ENCODE measurements around the gene RRP1B. TPM values are rescaled to one million over a fixed set of nuclear protein-coding genes. Genes with fewer than 3 reads are reported as not detected.

RRP1B gene
- total RNA-seq, 1 experiment from 2014 or later = 55.9 TPM

- Histone ChIP-seq H3K27me3 (ENCODE audit: insufficient read depth, low read length) (no peaks in the 10 kb centered on the region), H3K27ac (ENCODE audit: low read depth, low read length) (0 out of 2 replicates have a peak overlapping the region, but pooled peaks have one; percentile 72), H3K4me1 (ENCODE audit: control insufficient read depth in 1 of 2, insufficient read depth in 2 of 2, low read length in 2 of 2) (peaks cover 37 to 71% of the 10 kb centered on the region in 2 experiments), H3K36me3 (ENCODE audit: control insufficient read depth in 1 of 2, insufficient read depth in 2 of 2, low read length in 2 of 2) (peaks cover 3 to 22% of the 10 kb centered on the region in 2 experiments; a peak in 1 of 4 replicates), H3K4me3 (replicated peaks in 1 of 2; ENCODE audit: low read depth in 1 of 2, low read length in 2 of 2) (0 out of 4 replicates have a peak overlapping the region, but pooled peaks of 1 of the 2 experiments have one; percentile 99), H3K79me2 (ENCODE audit: insufficient read depth, low read length) (peaks cover 69% of the 10 kb centered on the region), H3K9me3 (ENCODE audit: control insufficient read depth in 1 of 2, insufficient read depth in 1 of 2, low read depth in 1 of 2, low read length in 2 of 2) (no peaks in the 10 kb centered on the region), H3K9ac (ENCODE audit: low read length) (peak overlapping the region; percentile 99; the same call in 1 of the 2 replicates), H2AFZ (ENCODE audit: low read depth, low read length, poor library complexity, severe bottlenecking) (no peak overlapping the region), H4K20me1 (ENCODE audit: insufficient read depth) (peaks cover 5% of the 10 kb centered on the region; the same call in 1 of the 2 replicates), H3K4me2 (ENCODE audit: low read length) (peak overlapping the region; percentile 99), H3K9me2 (ENCODE audit: insufficient read depth) (no peaks in the 10 kb centered on the region)
- RAD21 ChIA-PET (ENCODE audit: low non-redundant PET in 1 of 2, low total read pairs in 2 of 2, uncharacterized antibody in 2 of 2, unreplicated experiment in 2 of 2) = no interaction called here
- no peak for TF ChIP-seq MAX (IDR thresholded peaks at IDR 0.05)
- TF ChIP-seq RAD21 (IDR thresholded peaks at IDR 0.05; ENCODE audit: low read depth) = no peak
- TF ChIP-seq EZH2 (IDR thresholded peaks at IDR 0.05) = no peak
- no peak for TF ChIP-seq FOSL1 (IDR thresholded peaks at IDR 0.05; ENCODE audit: low read depth)
- no peak for TF ChIP-seq POLR2AphosphoS5 (IDR thresholded peaks at IDR 0.05; ENCODE audit: low read depth, low read length)
- no peak for TF ChIP-seq CBX3 (IDR thresholded peaks at IDR 0.05; ENCODE audit: low read depth)
- TF ChIP-seq CEBPB (IDR thresholded peaks at IDR 0.05; ENCODE audit: low read depth) = no peak
- no peak for TF ChIP-seq EGR1 (IDR thresholded peaks at IDR 0.05; ENCODE audit: low read depth)
- no peak for ATAC-seq
- BruUV-seq (replicated peaks) = no TSS peak
- intact Hi-C loops (cut with micrococcal nuclease) = no loop called here
- POLR2A ChIA-PET = no interaction called here
- DNase-seq (ENCODE audit: low read depth, low spot score) = no peak
- CTCF ChIA-PET = no interaction called here
Observed at GRCh38 chr21:43721206-43721605, 61.8 kb downstream of the RRP1B start.

GRCh38 chr21:43721939-43722338, 62.6 kb downstream of the RRP1B start:
- Histone ChIP-seq H3K9ac (ENCODE audit: low read length) (no peak overlapping the region), H2AFZ (ENCODE audit: low read depth, low read length, poor library complexity, severe bottlenecking) (no peak overlapping the region), H3K4me3 (replicated peaks in 1 of 2; ENCODE audit: low read depth in 1 of 2, low read length in 2 of 2) (no peak overlapping the region), H3K9me3 (ENCODE audit: control insufficient read depth in 1 of 2, insufficient read depth in 1 of 2, low read depth in 1 of 2, low read length in 2 of 2) (no peaks in the 10 kb centered on the region), H3K27ac (ENCODE audit: low read depth, low read length) (no peak overlapping the region), H4K20me1 (ENCODE audit: insufficient read depth) (peaks cover 5% of the 10 kb centered on the region; the same call in 1 of the 2 replicates), H3K27me3 (ENCODE audit: insufficient read depth, low read length) (no peaks in the 10 kb centered on the region), H3K36me3 (ENCODE audit: control insufficient read depth in 1 of 2, insufficient read depth in 2 of 2, low read length in 2 of 2) (peaks cover 3 to 22% of the 10 kb centered on the region in 2 experiments; a peak in 1 of 4 replicates), H3K4me1 (ENCODE audit: control insufficient read depth in 1 of 2, insufficient read depth in 2 of 2, low read length in 2 of 2) (peaks cover 42 to 71% of the 10 kb centered on the region in 2 experiments), H3K4me2 (ENCODE audit: low read length) (peak overlapping the region; percentile 99), H3K79me2 (ENCODE audit: insufficient read depth, low read length) (peaks cover 76% of the 10 kb centered on the region), H3K9me2 (ENCODE audit: insufficient read depth) (no peaks in the 10 kb centered on the region)
- BruUV-seq (replicated peaks) = no TSS peak
- ChIA-PET CTCF (no interaction called here), RAD21 (ENCODE audit: low non-redundant PET in 1 of 2, low total read pairs in 2 of 2, uncharacterized antibody in 2 of 2, unreplicated experiment in 2 of 2) (no interaction called here), POLR2A (no interaction called here)
- intact Hi-C loops (cut with micrococcal nuclease) = no loop called here
- DNase-seq (ENCODE audit: low read depth, low spot score) (no peak), ATAC-seq (no peak)
- TF ChIP-seq CTCF (IDR thresholded peaks at IDR 0.05 in 2 of 3, conservative IDR thresholded peaks at IDR 0.05 in 1 of 3; ENCODE audit: borderline replicate concordance in 1 of 3, insufficient read depth in 1 of 3, low read depth in 2 of 3, low read length in 2 of 3) (no peak), REST (IDR thresholded peaks at IDR 0.05; ENCODE audit: low read depth) (no peak), FOSL1 (IDR thresholded peaks at IDR 0.05; ENCODE audit: low read depth) (no peak), SP1 (IDR thresholded peaks at IDR 0.05; ENCODE audit: low read depth) (no peak), ZFX (IDR thresholded peaks at IDR 0.05) (no peak), ELF1 (IDR thresholded peaks at IDR 0.05; ENCODE audit: borderline replicate concordance, low read depth) (no peak), TCF7L2 (IDR thresholded peaks at IDR 0.05; ENCODE audit: borderline replicate concordance, extremely low read depth, insufficient read depth, insufficient read length) (no peak), JUND (IDR thresholded peaks at IDR 0.05) (no peak), ZNF274 (IDR thresholded peaks at IDR 0.05; ENCODE audit: low read depth, low read length) (no peak), POLR2AphosphoS5 (IDR thresholded peaks at IDR 0.05; ENCODE audit: low read depth, low read length) (no peak), RAD21 (IDR thresholded peaks at IDR 0.05; ENCODE audit: low read depth) (no peak), POLR2A (IDR thresholded peaks at IDR 0.05; ENCODE audit: borderline replicate concordance, extremely low read depth, insufficient read depth, insufficient read length) (no peak)
